H7 (cell line): Measurements from ENCODE around the gene PRKCE. TPM values are rescaled to one million over a fixed set of nuclear protein-coding genes. Genes with fewer than 3 reads are reported as not detected.
A peak's percentile ranks its signal among the peaks of the same experiment; 100 is the strongest.

Experiments used
- DNase-seq: peaks from one replicate; pipeline ENCODE4 v3.0.0; 2012
- H3K27me3 ChIP-seq: 2 replicates; pipeline ENCODE4 v1.6.0; 2011; ENCODE audit warnings: mild to moderate bottlenecking, low read length; ENCODE audit not compliant: control insufficient read depth, insufficient read depth
- H3K36me3 ChIP-seq: replicated peaks from 2 replicates; pipeline ENCODE4 v1.5.1; 2011; ENCODE audit warnings: low read length; ENCODE audit not compliant: control insufficient read depth, insufficient read depth
- H3K4me3 ChIP-seq: 2 replicates; pipeline ENCODE4 v1.5.1; 2011; ENCODE audit warnings: low read depth, mild to moderate bottlenecking, control low read depth, low read length, moderate library complexity; ENCODE audit not compliant: insufficient read depth
- total RNA-seq: library from RNA; depleted of rRNA; stranded (reverse); fragments of >200 nt; shearing (Covaris generic); gene quantifications from 2 replicates; pipeline ENCODE4 v1.2.3, GENCODE V29; 2014

The PRKCE gene
- total RNA-seq, 1 experiment from 2014 or later: 1.2 TPM

DNA sequence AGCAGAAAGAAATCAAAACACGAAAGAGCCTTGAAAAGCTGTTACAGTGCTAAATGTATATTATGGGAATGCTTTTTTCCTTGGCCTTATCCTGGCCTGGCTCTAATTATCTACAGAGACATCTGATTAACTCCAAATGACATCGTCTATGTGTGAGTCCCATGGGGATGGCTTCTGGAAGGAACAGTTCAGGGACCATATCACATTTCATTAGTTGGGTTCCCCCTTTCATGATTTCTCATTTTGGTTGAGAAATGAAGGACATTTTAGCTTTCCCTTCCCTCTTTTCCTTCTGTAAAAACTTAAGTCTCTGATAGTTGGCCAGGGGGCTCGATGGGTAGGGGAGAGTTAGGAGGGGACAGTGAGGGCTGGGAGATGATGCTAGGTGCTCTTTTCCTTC lies 116.7 kb downstream of the PRKCE start:
- DNase-seq: no peak
- no peaks in the 10 kb centered on the region for H3K27me3 ChIP-seq
- H3K4me3 ChIP-seq: no peak overlapping the region
- no peaks in the 10 kb centered on the region for H3K36me3 ChIP-seq

DNA sequence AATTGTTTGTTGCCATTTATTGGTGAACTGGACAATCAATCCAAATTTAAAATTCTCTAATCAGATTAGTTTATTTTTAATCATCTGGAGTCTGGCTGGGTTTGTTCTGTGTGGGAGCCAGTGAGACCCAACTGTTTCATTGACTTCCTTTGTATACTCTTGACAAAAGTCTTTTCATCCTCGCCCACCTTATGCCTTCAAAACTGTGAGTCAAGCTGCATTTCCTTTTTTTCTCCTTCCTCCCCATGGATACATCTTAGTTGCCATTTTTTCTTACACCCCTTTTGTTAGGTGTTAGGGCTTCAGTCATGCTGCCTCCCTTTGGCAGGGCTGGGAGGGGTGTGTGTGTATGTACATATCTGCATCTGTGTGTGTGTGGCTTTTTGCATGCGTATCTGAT lies 117.6 kb downstream of the PRKCE start:
- H3K36me3 ChIP-seq: no peaks in the 10 kb centered on the region
- DNase-seq: no peak
- no peak overlapping the region for H3K4me3 ChIP-seq

DNA sequence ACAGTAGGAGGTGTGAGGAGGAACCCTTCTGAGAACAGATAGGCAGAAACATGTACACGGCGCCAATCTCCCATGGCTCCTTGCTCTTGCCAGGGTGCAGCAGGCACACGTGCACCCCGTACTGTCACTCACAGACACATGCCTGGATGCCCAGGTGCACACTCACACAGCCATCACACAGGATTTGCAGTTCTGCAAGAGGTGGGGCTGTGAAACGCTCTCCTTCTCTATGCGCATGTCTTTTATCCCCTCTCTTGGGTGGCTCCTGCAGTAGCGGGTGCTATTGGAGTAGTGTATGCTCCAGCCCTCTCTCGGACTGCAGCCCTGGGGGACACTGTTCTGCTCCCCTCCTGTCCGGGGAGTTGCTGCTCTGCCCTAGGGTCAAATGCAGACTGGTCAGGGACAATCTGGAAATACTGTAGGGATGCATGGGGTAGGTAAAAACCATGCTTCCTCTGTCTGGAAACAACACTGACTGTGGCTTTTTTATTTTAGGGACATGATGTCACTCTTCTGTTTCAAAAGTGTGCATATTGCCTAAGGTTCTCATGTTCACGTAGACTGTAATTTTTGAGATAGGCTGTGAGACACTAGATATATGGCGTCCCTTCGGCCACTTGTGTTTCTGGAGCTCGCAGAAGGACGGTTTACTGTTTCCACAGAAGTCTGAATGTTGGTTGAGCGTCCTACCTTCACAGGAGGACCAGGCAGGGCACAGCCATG lies 118.5 kb downstream of the PRKCE start:
- no peaks in the 10 kb centered on the region for H3K27me3 ChIP-seq
- H3K4me3 ChIP-seq: no peak overlapping the region
- H3K36me3 ChIP-seq: no peaks in the 10 kb centered on the region
- DNase-seq: no peak

More for the DNA sequence above, 117.6 kb downstream of the PRKCE start:
- no peaks in the 10 kb centered on the region for H3K27me3 ChIP-seq

DNA sequence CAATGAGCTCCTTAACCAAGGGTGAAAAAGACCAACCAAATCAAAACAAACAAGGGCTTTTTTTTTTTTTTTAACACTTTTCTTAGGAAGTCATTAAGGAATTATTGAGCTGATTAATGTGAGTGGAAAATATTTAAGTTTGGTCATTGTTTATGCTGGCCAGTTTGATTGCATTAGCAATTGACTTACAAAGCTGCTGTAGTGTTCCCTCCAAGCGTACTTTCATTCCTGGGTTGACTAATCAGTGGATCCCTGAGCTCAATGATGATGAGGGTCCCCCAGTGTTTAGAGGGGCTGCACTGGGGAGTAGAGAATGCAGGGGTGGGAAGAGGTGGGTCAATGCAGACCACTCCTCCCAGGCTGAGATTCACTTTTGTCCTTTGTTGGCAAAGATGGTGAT lies 119.3 kb downstream of the PRKCE start:
- no peak for DNase-seq
- no peaks in the 10 kb centered on the region for H3K27me3 ChIP-seq
- no peak overlapping the region for H3K4me3 ChIP-seq
- no peaks in the 10 kb centered on the region for H3K36me3 ChIP-seq

DNA sequence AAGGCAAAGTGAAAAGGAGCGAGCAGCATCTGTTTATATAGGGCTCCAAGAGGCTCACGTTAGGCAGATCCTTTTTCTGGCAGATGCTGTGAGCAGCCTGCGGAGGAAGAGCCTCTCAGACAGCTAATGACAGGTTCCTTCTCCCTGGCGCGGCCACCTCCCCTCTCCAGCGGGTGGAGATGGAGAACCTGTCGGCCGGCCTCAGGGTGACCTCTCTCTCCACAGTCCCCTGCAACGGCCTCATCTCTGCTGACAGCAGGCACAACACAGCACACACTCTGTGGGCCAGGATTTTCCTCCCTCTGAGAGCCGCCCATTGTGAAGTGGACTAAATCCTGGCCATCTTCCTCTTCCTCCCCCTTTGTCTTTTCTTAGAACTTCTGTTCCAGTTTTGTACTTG lies 119.8 kb downstream of the PRKCE start:
- DNase-seq: peak; percentile 54
- Histone ChIP-seq H3K27me3 (no peaks in the 10 kb centered on the region), H3K36me3 (no peaks in the 10 kb centered on the region), H3K4me3 (no peak overlapping the region)

DNA sequence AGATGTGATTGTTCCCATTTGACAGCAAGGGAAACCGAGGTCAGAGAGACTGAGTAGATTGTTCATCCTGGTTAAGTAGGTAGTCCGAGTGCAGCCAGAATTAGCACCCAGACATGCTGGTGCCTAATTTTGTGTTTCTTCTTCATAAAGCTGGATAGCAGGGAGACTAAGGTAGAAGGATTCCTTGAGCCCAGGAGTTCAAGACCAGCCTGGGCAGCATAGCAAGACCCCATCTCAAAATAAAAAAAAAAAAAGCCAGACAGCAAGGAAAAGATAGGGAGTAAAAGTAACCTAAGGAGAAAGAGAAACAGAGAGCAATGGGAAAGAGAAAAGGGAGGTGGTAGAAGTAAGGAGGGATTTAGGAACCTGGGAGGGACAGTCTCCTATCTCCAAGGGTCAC lies 120.6 kb downstream of the PRKCE start:
- DNase-seq: no peak
- Histone ChIP-seq H3K4me3 (no peak overlapping the region), H3K27me3 (no peaks in the 10 kb centered on the region), H3K36me3 (no peaks in the 10 kb centered on the region)

DNA sequence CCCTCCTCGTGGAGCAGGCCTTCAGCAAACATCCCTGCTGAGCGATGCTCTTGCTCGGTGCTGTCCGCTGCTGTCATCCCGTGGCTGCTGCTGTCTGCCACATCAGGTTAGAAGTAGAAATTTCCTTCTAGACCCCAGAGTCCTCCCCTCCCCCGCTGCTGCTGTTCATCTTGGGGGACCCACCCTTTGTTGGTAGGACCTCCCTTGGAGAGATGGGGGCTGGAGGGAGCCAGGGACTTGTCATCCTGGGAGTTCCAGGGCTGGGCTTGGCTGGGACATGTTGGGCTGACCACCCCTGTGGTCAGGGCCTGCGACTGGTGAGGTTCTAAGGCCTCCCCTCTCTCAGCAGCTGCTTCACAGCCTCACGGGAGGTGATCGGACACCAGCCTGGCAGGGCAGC lies 122.4 kb downstream of the PRKCE start:
- Histone ChIP-seq H3K36me3 (no peaks in the 10 kb centered on the region), H3K4me3 (no peak overlapping the region), H3K27me3 (no peaks in the 10 kb centered on the region)
- no peak for DNase-seq

DNA sequence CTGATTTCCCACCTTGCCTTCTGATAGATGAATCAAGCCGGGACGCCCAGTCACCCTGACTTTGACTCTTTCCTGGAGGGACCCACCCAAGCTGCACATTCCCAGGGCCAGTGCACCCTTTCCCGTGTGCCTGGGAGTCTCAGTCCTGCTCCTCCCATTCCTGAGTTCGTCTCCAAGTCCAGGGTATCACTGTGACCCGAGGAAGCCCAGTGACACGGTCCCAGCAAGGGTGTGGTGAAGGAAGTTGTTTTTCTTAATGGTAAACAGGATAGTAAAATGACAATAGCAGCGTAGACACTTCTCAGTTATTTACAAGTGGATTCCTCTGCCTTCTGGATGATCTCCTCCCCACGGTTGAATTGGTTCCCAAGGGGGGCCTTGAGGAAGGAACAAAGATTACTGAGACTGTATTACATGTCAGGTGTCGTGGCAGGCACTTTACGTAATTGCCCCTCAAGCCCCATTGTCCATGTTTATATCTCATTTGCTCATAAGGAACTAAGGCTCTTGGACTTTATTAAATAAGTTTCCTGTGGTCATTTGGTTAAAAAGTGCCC lies 123.3 kb downstream of the PRKCE start:
- no peaks in the 10 kb centered on the region for H3K36me3 ChIP-seq
- no peaks in the 10 kb centered on the region for H3K27me3 ChIP-seq
- DNase-seq: no peak
- no peak overlapping the region for H3K4me3 ChIP-seq

DNA sequence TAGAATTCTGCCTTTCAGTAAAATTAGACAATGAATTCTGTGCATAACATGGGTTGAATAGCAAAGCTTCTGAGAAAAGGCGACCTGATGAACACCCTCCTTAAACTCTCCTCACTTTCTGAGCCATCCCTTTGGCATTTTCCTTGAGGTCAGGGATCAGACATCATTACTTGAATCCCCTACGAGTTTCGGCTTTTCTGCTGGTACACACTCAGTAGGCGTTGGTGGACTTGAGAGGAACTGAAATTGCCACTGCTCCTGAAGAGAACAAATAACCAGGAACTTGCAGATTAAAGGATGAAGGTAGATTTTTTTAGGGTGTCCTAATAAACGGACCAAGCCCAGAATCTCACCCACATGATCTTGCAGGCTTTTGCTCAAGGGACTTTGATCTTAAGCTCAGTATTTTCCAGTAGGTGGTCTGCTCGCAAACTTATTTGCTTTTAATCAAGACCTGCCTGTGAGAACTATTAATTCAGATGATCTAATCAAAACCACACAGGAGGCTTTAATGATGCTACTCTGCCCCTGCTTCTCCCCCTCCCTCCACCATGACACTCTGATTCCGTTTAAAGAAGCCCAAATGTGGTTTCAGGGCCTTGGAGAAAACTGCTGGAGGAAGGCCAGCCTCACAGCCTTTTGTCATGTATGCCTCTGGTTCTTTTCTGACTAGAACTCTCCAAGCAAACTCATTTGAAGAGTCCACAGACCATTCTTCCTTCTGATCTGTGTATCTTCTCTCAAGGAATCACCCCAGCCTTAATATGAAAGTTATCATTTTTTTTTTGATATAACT lies 124.9 kb downstream of the PRKCE start:
- Histone ChIP-seq H3K4me3 (no peak overlapping the region), H3K36me3 (no peaks in the 10 kb centered on the region), H3K27me3 (no peaks in the 10 kb centered on the region)
- DNase-seq: no peak

DNA sequence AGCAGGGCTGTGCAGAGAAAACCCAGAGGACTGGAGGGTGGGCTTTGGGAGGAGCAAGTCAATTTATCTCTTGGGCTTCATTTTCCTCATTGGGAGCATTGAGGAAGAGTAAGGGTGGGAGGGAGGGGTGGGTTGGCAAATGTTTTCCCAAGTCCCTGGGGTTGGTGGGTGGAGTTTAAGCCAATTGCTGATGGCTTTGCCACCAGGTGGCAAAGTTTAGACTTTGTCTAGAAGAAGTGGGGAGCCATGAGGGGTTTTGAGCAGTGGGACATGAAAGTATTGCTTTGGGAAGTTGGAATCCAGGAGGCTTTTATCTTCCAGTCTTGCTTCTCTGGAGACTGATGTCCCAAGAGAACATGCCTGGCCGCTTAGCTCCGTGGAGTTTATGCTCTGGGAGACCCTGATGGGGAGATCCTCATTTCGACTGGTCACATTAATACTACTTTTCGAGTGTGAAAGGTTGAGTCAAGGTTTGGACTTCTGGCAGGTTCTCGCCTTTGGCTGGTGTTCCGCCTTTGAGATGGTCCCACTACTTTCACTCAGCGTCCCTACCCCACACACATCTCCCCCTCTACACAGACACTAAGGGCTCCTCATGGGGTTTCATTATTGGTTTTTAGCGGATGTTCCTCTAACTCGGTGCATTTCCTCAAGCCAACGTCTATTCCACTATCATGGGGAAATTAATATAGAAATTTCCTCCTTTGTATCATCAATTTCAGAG lies 126.7 kb downstream of the PRKCE start:
- DNase-seq: no peak
- no peaks in the 10 kb centered on the region for H3K27me3 ChIP-seq
- no peaks in the 10 kb centered on the region for H3K36me3 ChIP-seq
- no peak overlapping the region for H3K4me3 ChIP-seq

DNA sequence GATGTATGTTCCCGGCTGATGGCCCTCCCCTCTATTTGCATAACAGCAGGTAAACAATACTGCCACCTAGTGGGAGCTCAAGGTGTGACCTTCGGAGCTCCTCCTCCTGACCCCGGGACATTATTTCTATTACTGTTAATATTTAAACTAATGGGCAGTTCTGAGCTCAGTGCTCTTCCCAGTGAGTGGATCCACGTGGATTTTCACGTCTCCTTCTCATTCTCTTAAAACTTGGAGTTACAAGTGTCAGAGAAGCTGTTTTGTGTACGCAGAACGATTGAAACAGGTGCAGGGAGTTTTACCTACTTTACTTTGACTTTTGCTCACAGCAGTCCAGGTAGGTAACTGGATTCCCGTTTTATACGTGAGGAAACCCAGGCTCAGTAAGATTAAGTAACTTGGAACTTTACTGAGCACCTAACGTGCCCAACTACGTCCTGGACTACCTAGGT lies 127.3 kb downstream of the PRKCE start:
- Histone ChIP-seq H3K4me3 (no peak overlapping the region), H3K27me3 (no peaks in the 10 kb centered on the region), H3K36me3 (no peaks in the 10 kb centered on the region)
- peak; percentile 87 for DNase-seq

DNA sequence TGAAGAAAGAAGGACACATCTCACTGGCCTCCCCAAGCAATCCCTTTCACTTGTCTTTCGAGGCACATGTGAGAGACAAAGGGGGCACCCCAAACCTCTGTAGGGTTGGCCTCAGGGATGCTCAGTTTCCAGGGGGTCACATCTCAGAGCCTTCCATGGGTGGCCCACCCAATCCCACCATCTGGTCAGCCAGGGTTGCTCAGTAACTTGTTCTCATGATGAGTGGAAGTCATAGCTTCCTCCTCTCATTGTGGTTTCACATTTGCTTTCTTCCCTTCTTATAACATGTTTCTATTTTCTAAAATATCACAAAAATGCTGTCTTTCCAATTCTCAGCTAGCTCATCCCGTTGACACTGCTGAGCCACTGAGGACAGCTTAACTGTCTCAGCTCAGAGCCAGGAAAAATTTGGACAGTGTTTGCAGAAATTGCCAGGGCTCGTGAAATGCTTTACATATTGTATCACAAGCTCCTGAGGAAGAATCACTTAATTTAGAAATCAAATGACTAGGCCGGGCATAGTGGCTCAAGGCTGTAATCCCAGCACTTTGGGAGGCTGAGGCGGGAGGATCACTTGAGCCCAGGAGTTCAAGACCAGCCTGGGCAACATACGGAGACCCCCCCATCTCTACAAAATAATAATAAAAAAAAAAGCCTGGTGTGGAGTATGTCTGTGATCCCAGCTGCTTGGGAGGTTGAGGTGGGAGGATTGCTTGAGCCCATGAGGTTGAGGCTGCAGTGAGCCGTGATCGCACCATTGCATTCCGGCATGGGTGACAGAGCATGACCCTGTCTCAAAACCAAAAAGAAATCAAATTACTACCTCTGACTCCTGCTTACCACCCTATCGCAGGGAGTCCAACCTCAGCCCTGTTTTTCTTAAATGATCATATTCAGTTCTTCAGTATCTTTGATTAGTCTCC lies 129.3 kb downstream of the PRKCE start:
- DNase-seq: no peak
- no peaks in the 10 kb centered on the region for H3K36me3 ChIP-seq
- H3K27me3 ChIP-seq: no peaks in the 10 kb centered on the region
- H3K4me3 ChIP-seq: no peak overlapping the region

DNA sequence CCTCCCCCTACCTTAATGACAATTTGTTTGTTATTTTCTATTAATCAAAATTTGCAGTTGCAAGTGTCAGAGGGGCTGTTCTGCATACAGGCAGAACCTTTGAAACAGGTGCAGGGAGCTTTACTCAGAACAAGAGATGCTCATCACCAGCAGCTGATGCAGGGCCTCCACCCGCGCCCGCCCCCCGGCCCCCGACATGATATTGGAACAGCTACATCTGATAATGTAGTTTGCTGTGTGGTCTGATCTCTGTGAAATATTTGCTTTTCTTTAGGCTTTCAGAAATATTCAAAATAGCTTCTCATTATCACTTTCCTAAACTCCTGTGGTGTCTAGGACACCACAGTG lies 130.0 kb downstream of the PRKCE start:
- no peak overlapping the region for H3K4me3 ChIP-seq
- no peaks in the 10 kb centered on the region for H3K27me3 ChIP-seq

DNA sequence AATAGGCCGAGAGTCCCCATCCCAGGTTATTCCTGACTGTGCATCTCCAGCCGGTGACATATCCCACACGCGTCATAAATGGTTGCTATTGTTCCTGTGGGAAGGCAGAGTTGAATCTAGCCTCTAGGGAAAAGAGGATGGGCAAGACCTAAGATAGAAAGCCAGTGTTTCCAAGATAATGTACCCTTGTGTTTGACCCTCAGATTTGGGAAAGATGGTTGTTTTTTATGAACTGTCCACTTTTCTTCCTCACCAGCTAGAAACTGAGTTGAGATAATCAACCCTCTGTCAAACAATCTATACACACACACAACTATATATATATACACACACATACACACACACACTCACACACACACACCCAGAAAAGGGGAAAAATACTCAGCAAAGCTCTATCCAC lies 131.0 kb downstream of the PRKCE start:
- no peak for DNase-seq

More for the DNA sequence above, 130.0 kb downstream of the PRKCE start:
- no peaks in the 10 kb centered on the region for H3K36me3 ChIP-seq
- no peak for DNase-seq

More for the DNA sequence above, 131.0 kb downstream of the PRKCE start:
- H3K36me3 ChIP-seq: no peaks in the 10 kb centered on the region
- H3K4me3 ChIP-seq: no peak overlapping the region
- no peaks in the 10 kb centered on the region for H3K27me3 ChIP-seq
